HepG2 (cell line): ENCODE measurements around the gene USP34. TPM values are rescaled to one million over a fixed set of nuclear protein-coding genes. Genes with fewer than 3 reads are reported as not detected.

Source experiments
- EP300 ChIP-seq, 3 experiments: sonication (generic) in 1 of 3; formaldehyde crosslinking in 1 of 3; IDR thresholded peaks; 2 replicates each; pipeline versions ENCODE4 v1.5.1 to v1.6.1; 2011 to 2020; ENCODE audit warnings: low read depth in 2 of 3, low read length in 2 of 3, borderline replicate concordance in 1 of 3, improper control_type of control experiment in 1 of 3, mild to moderate bottlenecking in 1 of 3, missing genetic modification reagents in 1 of 3, moderate library complexity in 1 of 3
- LRRFIP1 ChIP-seq: sonication (generic); formaldehyde crosslinking; conservative IDR thresholded peaks from 2 replicates; pipeline ENCODE4 v1.4.0; 2020; ENCODE audit warnings: missing genetic modification reagents
- PHF20 ChIP-seq: sonication (generic); formaldehyde crosslinking; IDR thresholded peaks from 2 replicates; pipeline ENCODE4 v1.5.0; 2020; ENCODE audit warnings: mild to moderate bottlenecking, missing genetic modification reagents
- SALL2 ChIP-seq: sonication (generic); formaldehyde crosslinking; IDR thresholded peaks from 2 replicates; pipeline ENCODE4 v1.8.1; 2023; ENCODE audit warnings: mild to moderate bottlenecking, missing genetic modification reagents, inconsistent platforms
- SMAD9 ChIP-seq: sonication (generic); formaldehyde crosslinking; IDR thresholded peaks from 2 replicates; pipeline ENCODE4 v1.5.1; 2020; ENCODE audit warnings: mild to moderate bottlenecking, missing genetic modification reagents
- ZBED4 ChIP-seq: sonication (generic); formaldehyde crosslinking; IDR thresholded peaks from 2 replicates; pipeline ENCODE4 v1.4.0; 2020; ENCODE audit warnings: missing genetic modification reagents, borderline replicate concordance
- ZNF557 ChIP-seq: sonication (generic); formaldehyde crosslinking; IDR thresholded peaks from 2 replicates; pipeline ENCODE4 v1.4.0; 2020; ENCODE audit warnings: missing genetic modification reagents
- ZNF614 ChIP-seq: IDR thresholded peaks from 2 replicates; pipeline ENCODE4 v1.6.1; 2018; ENCODE audit warnings: missing biosample characterization, missing genetic modification reagents, inconsistent platforms, borderline replicate concordance
- ZNF646 ChIP-seq: sonication (generic); formaldehyde crosslinking; IDR thresholded peaks from 2 replicates; pipeline ENCODE4 v1.9.0; 2021; ENCODE audit warnings: mild to moderate bottlenecking, missing genetic modification reagents
- ZNF768 ChIP-seq: sonication (generic); formaldehyde crosslinking; IDR thresholded peaks from 2 replicates; pipeline ENCODE4 v1.4.0; 2020; ENCODE audit warnings: missing genetic modification reagents
- ZNF83 ChIP-seq: sonication (generic); formaldehyde crosslinking; IDR thresholded peaks from 2 replicates; pipeline ENCODE4 v1.4.0; 2020; ENCODE audit warnings: missing genetic modification reagents, mild to moderate bottlenecking, borderline replicate concordance
- ZSCAN21 ChIP-seq: sonication (generic); formaldehyde crosslinking; IDR thresholded peaks from 2 replicates; pipeline ENCODE4 v1.8.0; 2022; ENCODE audit warnings: mild to moderate bottlenecking, missing genetic modification reagents, moderate library complexity, borderline replicate concordance
- polyA plus RNA-seq, 8 experiments: library from polyadenylated mRNA; depleted of rRNA in 3 of 8; stranded (reverse) in 7 of 8; unstranded in 1 of 8; fragments of >200 nt; fragmentation: Illumina TruSeq in 4 of 8; extraction: Trizol in 4 of 8; gene quantifications; 2 replicates each; pipeline versions ENCODE4 v1.2.1 to v1.2.3, GENCODE V29; 2011 to 2016; ENCODE audit warnings: low read depth in 4 of 8, missing spikeins in 1 of 8, mixed read lengths in 1 of 8; ENCODE audit not compliant: insufficient read depth in 1 of 8
- total RNA-seq, 5 experiments: library from RNA; depleted of rRNA; stranded (reverse); fragments of >200 nt; fragmentation: Illumina TruSeq; extraction: Trizol; gene quantifications; 2 replicates each; pipeline ENCODE4 v1.2.3, GENCODE V29; 2016; ENCODE audit warnings: low read depth in 1 of 5

USP34 gene
- total and polyA plus RNA-seq, 2 of the 13 experiments (the other 11 are each of a cell fraction or from before 2014, with no cell fraction given), result 99.2 to 100 TPM

GRCh38 chr2:61144697-61145268 is 326.1 kb downstream of the USP34 start (continued):
- TF ChIP-seq ZBED4 (peak; percentile 20; the same call in 1 of the 2 replicates), ZNF646 (CRISPR knock-in tag) (no peak), LRRFIP1 (CRISPR knock-in tag) (no peak), ZNF83 (CRISPR knock-in tag) (no peak), ZNF614 (CRISPR knock-in tag) (peak; percentile 88), SMAD9 (CRISPR knock-in tag) (0 out of 2 replicates have a peak, but pooled peaks have one; percentile 35), ZSCAN21 (no peak), ZNF557 (CRISPR knock-in tag) (0 out of 2 replicates have a peak, but pooled peaks have one; percentile 38), EP300 (IDR thresholded peaks at IDR 0.05; ENCODE audit: low read depth in 2 of 2, low read length in 2 of 2) (no peak), EP300 (CRISPR knock-in tag; IDR thresholded peaks at IDR 0.05; ENCODE audit: borderline replicate concordance) (no peak), PHF20 (CRISPR knock-in tag) (peak; percentile 76), SALL2 (CRISPR knock-in tag) (no peak), ZNF768 (no peak)
